SKM-1 treated with dmso at 0.1 percent for 144 hours (cell line): ENCODE measurements around the gene C9.
"Not testable (repeated sequence)": the region's sequence is repeated elsewhere in the genome, so short reads cannot be mapped to it uniquely, and the experiment has no call there.

ENCODE experiments used
- DNase-seq: peaks from one replicate; lab custom pipeline; 2025; ENCODE audit not compliant: unreplicated experiment; lab: John Stamatoyannopoulos, UW

The C9 gene

DNA sequence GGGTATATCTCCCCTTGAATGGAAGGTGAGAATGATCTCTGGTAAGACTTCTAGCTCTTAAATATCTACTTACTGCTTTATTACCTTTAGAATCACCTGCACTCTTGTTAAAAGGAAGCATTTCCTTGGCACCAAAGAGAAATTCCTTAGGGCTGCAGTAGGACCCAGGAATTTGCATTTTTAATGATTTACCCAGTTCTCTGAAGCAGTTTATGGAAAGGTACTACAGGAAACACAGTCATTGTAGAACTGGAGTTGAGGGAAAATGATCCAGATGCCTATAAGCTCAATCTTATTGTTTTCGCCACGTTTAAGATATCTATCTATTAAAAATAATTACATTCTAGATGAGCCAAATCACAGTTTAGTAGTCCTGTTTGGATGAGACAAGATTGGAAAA lies 9.5 kb upstream of the C9 start:
- no peak for DNase-seq

DNA sequence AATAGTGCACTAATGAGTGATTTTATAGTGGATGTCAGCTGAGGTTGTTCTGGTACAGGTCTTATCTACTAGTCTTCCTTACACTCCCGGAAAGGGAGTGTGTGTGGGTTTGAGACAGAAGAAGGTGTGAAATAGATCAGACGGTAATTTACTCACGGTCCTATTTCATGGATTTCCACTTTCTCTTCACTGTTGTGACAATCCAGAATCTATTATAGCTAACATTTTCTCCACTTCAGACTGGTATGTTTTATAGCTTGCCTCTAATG lies 7.0 kb upstream of the C9 start:
- no peak for DNase-seq

DNA sequence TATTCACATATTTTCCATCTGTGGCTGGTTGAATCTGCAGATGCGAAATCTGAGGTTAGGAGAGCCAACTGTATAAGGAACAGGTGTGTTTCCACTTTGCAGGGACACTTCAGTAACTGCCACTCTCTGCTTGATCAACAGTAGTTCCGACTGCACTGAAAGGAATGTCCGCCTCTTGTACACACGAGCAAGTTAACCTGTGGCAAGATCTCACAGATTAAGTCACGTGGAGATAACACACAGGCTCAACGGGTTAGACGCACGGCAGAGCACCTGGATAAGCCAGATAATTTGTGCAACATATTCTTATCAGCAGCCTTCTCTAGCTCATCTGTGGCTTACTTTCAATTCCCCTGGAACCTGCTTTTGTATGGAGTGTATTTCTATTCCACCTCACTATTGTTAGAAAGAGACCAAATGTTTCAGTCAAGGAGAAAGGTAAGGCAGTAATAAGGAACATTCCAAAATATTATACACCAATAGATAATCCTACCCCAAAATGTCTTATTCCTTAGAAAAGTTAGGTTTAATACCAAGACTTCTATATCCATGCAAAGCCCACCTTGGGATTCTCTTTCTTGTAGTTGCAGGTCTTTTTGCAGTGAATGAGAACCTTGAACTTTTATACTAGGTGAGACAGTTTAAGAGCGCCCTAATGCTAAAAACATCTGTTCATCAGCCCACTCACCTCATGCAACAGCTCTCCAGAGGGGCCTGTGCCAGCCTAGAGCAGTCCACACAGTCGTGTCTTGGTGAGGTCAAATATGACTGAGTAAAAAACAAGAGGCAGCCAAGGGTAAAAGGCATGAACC lies 6.5 kb upstream of the C9 start:
- no peak for DNase-seq

DNA sequence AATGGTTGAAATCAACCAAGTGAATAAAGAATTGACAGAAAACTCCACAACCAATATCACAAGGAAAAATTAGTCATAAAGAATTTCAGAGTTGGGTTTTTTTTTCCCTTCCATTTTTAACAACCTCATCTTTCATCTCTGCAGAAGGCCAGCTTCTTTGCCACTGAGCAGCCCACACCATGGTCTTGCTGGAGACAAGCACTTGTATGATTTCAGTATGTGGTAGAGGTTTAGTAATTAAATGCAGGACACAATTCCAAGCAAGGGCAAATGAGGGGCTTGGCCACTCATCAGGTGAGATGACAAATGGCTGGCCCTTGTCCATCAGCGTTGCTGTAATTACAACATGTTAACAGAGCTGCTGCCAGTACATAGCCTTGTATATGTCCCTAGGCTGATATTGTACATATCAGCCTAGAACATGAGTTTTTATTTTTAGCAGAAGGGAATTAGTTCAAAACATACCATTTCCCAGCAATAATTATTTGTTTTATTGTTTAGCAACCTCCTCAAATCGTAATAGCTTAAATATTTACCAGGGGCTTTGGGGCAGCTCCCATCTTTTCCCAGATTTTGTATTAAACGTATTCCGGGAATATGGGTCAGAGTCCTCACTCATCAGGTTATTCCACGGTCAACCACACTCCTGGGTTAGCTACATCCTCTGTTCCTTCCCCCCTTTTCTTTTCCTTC lies 5.0 kb upstream of the C9 start:
- DNase-seq: no peak

DNA sequence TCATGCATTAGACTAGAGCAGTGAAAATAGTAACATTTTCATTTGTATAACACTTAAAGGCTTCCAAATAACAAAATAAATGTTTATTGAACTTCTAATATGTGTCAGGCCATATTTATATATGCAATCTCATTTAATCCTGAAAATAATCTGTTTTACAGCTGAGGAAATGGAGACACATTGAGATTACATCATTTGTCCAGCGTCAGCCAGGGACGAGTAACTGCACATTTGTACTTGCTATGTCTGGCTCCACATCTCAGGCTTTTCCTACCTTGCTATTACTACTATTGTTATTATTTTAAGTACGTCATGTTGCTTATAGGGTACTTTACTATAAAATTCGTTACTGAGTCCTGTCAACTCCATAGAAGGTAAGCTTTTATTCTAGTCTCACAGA lies 3.8 kb upstream of the C9 start:
- no peak for DNase-seq

DNA sequence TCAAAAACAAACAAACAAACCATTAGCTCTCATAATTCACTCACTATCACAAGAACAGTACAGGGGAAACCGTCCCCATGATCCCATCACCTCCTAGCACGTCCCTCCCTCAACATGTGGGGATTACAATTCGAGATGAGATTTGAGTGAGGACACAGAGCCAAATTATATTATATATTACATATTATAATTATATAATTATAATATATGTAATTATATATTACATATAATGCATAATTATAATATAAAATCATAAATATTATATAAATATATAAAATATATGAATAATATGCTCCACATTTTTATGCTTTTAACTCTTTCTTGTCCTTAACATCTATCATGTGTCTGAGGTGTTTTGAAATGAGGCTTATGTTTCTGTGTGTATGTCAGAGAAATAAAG lies 3.4 kb upstream of the C9 start:
- no peak for DNase-seq

DNA sequence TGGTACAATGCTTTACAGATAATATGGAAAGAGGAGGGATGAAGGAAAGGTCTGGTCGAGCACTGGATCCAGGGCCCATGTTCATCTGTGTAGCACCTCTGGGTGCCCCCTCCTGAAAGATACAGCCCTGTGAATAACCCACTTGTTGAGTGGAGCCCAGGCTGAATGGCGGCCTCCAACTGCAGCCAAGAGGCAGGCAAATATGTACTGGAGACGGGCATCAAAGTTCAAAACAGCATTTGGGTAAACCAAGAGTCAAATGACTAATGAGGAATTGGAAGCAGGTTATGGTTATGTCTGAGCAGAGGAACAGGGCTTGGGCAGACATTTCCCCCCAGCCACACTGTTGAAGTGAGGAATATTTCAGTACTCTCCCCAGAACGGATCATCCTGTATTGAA lies 1.1 kb downstream of the C9 start:
- DNase-seq: no peak

DNA sequence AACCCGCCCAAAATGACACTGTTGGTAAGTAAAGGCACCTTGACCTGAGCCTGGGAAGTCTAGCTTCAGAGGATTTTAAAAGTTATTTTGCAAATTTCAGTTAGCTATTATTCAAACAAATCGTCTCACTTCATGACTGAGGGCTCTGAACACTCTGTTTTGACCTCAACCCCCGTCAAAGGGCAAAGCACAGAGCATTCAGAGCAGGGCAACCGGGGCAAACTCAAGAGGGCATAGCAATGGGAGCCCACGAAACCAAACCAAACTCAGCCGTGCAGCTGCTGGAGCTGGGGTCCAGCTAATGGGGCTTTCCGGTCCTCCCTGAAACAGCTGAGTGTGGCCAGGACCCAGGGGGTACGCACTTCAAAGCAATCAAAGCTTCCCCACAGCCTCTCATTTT lies 1.6 kb downstream of the C9 start:
- DNase-seq: no peak

DNA sequence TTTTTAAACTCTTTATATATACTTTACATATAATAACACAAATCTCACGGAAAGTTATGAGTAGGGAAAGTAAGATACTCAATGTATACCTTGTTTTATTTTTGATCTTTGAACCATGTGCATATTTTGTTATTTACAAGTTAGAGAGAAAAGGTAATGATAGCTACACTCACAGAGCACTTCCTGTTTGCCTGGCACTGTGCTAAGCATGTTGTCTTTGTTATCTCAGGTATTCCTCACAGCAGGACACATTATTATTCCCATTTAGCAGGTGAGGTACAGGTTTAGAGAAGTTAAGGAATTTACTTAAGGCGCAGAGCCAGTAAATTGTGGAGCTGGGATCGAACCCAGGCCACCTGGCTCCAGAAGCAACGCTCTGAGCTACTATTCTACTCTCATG lies 3.0 kb downstream of the C9 start:
- no peak for DNase-seq

DNA sequence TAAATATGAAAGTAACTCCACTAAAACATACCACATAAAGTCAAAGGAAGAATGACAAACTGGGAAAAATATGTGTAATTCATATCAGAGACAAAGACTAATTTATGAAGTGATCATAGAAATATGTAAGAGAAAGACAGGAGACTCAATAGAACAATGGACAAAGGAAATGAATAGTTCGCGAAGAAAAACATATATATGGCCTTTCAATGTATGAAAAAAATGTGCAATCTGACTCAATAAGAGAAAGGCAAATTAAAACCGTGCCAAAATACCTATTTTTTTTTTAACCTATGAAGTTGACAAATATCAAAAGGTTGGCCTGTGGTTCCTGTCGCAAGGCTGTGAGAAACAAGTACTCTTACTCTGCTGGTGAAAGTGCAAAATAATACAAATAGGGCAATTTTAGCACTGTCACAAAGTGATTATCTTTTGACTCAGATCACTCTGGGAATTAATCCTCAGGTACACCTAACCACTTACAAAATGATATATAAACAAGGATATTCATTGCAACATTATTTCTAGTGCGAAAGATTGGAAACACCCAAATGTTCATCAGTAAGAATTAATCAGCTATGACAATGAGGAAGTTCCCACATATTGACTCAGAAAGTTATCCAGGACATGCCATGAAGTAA lies 3.7 kb downstream of the C9 start:
- DNase-seq: no peak

DNA sequence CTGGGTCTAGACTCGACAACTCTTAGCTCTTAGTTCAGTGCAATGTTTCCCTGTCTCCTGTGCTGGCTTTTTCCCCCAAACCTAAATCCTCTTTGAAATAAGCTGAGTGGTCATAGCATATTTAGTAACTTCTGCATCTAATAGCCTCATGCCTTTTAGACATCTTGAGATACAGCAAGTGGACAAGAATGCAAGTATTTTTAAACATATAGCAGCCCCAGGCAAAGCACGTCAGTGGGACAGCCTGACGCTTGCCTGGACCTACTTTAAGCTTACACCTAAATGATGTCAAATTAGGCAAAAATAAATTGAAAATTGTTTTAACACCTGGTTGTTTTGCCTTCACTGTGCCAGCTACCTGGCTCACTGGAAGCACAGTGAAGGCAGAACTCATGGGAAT lies 8.0 kb downstream of the C9 start:
- no peak for DNase-seq

DNA sequence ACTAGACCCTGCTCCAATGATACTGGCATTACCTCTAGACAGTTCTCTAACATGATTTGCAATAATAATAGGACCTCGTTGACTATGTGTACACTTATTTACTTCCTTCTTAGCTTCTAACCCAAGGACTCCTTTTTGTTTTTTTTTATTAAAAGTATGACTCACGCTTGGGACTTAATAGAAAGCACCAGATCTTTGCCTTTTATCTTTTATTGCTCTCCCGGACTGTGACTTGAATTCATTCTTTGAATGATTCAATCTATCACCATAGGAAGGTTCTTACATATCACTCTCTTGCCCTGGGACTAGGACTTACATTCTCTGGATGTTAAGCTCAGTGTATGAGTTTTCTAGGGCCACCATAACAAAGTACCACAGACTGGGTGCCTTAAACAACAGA lies 9.0 kb downstream of the C9 start:
- DNase-seq: no peak

DNA sequence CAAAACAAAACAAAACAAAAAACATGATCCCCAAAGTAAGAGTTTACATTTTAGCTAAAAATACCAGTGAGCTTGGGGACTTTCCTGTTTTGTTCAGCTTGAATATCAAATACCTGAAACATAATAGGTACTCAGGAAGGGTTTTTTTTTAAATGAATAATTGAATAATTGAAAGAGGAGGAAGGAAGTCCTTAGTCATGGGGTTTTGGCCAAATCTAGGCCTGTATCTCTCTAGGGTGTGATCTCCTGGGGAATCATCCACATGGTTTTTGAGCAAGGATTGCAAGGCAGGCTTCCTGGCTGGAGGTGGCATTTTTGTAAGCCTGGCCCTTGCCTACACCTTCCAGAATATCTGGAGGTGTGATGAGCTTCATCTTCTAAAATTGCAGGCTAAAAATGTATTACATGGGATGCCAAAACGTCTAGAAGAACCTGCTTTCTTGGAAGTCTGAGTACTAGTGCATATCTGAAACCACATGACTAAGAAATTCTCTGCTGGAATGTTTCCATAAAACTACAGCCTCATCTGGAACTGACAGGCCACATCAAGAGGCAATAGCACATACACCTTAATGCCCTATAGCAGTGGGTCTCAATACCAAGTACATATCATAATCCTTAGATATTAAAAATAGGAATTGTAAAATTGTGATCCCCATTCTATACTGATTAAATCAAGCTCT lies 10.4 kb downstream of the C9 start:
- no peak for DNase-seq

DNA sequence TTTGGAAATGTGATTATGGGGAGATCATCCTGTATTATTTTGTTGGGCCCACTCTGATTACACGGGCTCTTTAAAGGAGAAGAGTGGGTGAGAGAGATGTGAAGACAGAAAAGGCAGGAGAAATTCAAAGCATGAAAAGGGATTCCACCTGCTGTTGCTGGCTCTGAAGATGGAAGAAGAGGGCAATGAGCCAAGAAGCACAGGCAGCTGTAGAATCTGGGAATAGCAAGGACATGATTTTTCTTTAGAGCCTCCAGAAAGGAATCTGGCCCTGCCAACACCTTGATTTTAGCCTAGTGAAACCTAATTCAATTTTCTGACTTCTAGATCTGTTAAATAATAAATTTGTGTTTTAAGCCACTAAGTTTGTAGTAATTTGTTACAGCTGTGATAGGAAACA lies 11.3 kb downstream of the C9 start:
- DNase-seq: no peak

DNA sequence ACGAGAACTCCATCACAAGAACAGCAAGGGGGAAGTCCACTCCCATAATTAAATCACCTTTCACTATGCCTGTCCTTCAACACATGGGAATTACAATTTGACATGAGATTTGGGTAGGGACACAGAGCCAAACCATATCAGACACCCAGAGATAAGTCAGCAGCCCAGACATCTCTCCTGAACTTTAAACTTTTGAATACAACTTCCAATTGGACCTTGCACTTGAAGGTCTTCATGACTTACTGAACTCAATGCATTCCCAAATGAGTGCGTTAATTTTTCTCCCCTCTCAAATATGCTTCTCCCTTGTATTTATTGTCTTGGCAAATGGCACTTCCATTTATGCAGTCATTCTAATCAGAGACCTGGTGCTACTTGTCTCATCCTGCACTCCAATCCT lies 12.1 kb downstream of the C9 start:
- no peak for DNase-seq

DNA sequence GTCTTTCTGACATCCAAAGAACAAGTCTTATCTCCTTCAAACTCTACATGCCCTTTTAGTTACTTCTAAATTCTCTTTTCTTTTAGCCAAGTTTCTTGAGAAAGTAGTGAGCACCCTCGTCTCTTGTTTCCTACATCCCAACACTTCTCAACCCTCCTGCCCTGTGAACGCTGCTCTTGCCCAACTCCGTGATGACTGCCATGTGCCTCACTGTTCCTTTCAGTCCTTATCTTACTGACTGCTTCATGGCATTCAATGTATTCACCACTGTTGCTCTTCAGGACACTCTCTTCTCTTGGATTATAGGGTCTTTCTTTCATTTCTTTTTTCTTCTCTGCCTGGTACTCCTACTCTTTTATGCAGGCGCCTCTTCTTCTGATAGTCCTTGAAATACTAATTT lies 14.8 kb downstream of the C9 start:
- DNase-seq: no peak

DNA sequence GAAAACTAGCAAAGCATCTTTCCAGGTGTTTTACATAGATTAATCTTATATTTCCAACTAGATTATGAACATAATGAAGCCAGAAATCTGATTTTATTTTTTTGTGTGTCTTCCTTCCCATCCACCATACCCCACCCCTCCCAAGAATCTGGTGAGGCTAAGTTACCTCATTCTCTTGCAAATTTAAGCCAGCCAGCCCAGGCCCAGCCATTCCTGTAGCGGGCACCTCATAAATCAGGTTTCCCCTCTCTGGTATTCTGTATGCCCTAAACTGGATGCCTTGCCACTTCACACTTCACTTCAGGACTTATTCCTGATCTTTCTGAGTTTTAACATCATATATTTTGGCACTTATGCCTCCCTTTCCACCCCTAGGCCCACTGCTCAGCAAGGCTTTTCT lies 21.8 kb downstream of the C9 start:
- no peak for DNase-seq

DNA sequence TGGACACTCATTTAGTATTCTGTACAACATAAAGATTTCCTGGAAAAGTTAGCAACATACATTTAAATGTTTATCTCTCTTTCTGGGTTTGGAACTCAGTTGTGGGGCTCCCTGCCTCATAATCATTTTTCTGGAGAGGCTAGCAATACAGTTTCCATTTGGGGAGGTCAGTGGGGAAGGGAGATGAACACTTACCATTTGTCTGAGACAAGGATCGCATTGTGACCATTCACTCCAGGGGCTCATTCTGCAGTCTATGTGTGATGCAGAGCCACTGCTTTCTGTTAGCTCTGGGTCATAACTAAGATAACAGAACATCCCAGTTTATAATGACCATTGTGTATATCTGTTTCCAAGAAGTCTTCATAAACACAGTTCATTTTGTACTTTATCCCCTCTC lies 22.4 kb downstream of the C9 start:
- DNase-seq: no peak

DNA sequence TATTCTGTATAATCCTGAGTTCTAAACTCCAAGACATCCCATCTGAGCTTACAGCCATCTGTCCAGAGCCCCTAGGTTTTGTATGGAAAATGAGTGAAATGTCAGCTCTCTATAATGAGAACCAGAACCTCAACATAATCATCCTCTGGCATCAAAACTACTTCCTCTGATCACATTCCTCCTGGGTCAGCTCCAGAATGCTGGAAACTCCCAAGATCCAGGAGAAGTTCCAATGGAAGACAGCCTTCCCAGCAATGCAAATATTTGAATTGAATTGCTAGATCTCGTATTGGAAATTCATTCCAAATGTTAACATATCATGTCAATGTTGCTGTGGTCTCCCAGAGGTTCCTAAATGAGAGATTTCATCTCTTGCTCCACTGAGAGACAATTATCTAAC lies 23.8 kb downstream of the C9 start:
- DNase-seq: no peak

DNA sequence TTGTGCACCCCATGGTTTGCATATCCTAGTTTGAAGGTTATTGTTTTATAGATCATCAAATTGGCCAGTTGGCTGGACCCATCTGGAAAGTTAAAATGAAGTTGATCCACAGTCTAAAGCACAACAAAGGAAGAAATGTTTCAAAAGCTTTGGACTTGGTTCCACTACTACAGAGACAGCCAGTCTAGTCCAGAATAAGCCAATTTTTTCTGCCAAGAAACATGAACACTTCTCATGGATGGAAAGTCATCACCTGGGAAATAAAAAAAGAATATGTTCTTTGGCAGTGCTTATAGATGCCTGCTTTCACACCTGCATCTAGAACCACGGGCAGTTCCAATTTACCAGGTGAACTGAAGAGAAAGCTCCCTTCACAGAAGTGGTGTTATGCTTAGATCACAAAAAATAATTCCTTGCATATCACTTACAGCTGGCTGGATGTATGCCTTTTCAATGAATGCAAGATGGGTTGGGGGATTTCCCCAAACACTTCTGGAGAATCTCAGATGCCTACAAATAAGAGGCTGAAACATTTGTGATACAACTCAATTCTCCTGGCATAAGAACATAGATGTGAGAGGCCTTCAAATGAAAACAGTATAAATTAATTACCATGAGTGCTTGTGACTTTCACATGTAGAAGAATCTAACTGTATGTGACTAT lies 26.9 kb downstream of the C9 start:
- DNase-seq: no peak

DNA sequence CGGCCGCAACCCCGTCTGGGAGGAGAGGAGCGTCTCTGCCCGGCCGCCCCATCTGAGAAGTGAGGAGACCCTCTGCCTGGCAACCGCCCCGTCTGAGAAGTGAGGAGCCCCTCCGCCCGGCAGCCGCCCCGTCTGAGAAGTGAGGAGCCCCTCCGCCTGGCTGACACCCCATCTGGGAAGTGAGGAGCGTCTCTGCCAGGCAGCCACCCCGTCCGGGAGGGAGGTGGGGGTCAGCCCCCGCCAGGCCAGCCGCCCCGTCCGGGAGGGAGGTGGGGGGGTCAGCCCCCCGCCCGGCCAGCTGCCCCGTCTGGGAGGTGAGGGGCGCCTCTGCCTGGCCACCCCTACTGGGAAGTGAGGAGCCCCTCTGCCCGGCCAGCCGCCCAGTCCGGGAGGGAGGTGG lies 30.0 kb downstream of the C9 start:
- DNase-seq: not testable (repeated sequence)

DNA sequence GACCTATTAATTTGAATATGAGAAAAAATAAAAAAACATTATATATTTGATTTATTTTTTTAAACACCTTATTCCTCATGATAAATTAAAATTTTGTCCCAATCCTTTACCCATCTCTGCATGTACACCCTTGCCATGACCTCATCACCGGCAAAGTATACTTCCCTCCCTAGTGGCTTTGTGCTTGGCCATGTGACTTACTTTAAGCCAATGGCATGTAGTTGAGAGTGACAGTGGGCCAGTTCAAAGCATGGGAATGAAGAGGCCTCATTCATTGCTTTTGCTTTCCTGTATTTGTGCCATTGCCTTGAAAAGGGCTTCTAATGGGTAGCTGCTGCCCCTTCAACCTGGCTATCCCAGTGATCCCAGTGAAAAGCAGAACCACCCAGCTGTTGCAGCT lies 31.2 kb downstream of the C9 start:
- no peak for DNase-seq
